Measurements from ENCODE around the gene RGMA.

- no peak; the same call in 1 of the 2 replicates for TF ChIP-seq CTCF (conservative IDR thresholded peaks at IDR 0.05; ENCODE audit: low read length)
- TF ChIP-seq EZH2phosphoT487 (IDR thresholded peaks at IDR 0.05; ENCODE audit: borderline replicate concordance, low read depth, low read length), result no peak
Measured at GRCh38 chr15:93088200-93088980, 621 bp downstream of the RGMA start.

Data from OCI-LY7 (cell line).